NCI-H748 treated with DMSO at 0.1 percent for 48 hours (cell line): Measurements from ENCODE around the gene VSTM4.

ENCODE experiments used
- DNase-seq: peaks from one replicate; lab custom pipeline; 2025; lab: John Stamatoyannopoulos, UW

The VSTM4 gene

GRCh38 chr10:49040601-49041000, 74.7 kb downstream of the VSTM4 start:
- DNase-seq, result no peak

- no peak for DNase-seq
Measured at GRCh38 chr10:49039409-49039808, 75.9 kb downstream of the VSTM4 start.

- DNase-seq, result no peak
Measured at GRCh38 chr10:49038711-49039110, 76.6 kb downstream of the VSTM4 start.

- no peak for DNase-seq
Measured at GRCh38 chr10:49037187-49037586, 78.1 kb downstream of the VSTM4 start.

- DNase-seq, result no peak
Measured at GRCh38 chr10:49036638-49037037, 78.7 kb downstream of the VSTM4 start.

- no peak for DNase-seq
Measured at GRCh38 chr10:49035920-49036319, 79.4 kb downstream of the VSTM4 start.

- no peak for DNase-seq
Measured at GRCh38 chr10:49034925-49035324, 80.4 kb downstream of the VSTM4 start.

- DNase-seq, result no peak
Measured at GRCh38 chr10:49033939-49034338, 81.4 kb downstream of the VSTM4 start.

- DNase-seq, result no peak
Measured at GRCh38 chr10:49029666-49030065, 85.7 kb downstream of the VSTM4 start.

- DNase-seq, result no peak
Measured at GRCh38 chr10:49028639-49029038, 86.7 kb downstream of the VSTM4 start.

GRCh38 chr10:49025347-49025983, 89.9 kb downstream of the VSTM4 start:
- no peak for DNase-seq

- no peak for DNase-seq
Measured at GRCh38 chr10:49024484-49024883, 90.8 kb downstream of the VSTM4 start.

- no peak for DNase-seq
Measured at GRCh38 chr10:49023752-49024151, 91.6 kb downstream of the VSTM4 start.

- DNase-seq, result no peak
Measured at GRCh38 chr10:49023071-49023470, 92.3 kb downstream of the VSTM4 start.

- DNase-seq, result no peak
Measured at GRCh38 chr10:49021685-49022084, 93.6 kb downstream of the VSTM4 start.

- DNase-seq, result no peak
Measured at GRCh38 chr10:49015700-49016099, 99.6 kb downstream of the VSTM4 start.

GRCh38 chr10:49012603-49013002, 102.7 kb downstream of the VSTM4 start:
- DNase-seq, result no peak

GRCh38 chr10:49011756-49012155, 103.6 kb downstream of the VSTM4 start:
- DNase-seq, result no peak

- no peak for DNase-seq
Measured at GRCh38 chr10:49010865-49011264, 104.5 kb downstream of the VSTM4 start.

- no peak for DNase-seq
Measured at GRCh38 chr10:49010295-49010694, 105.0 kb downstream of the VSTM4 start.

- DNase-seq, result no peak
Measured at GRCh38 chr10:49009199-49009979, 105.9 kb downstream of the VSTM4 start.

GRCh38 chr10:49008505-49009198, 106.7 kb downstream of the VSTM4 start:
- no peak for DNase-seq

- DNase-seq, result no peak
Measured at GRCh38 chr10:49008091-49008490, 107.2 kb downstream of the VSTM4 start.
